MM.1S (cell line): Measurements from ENCODE around the gene TMEM150C.

Experiments
- EZH2 ChIP-seq: fragments of 300-600 bp; sonication (generic); optimal IDR thresholded peaks from 2 replicates; pipeline ENCODE3; 2017; ENCODE audit warnings: low read depth, mild to moderate bottlenecking, antibody characterized with exemption, low read length, mixed read lengths
- EZH2phosphoT487 ChIP-seq: fragments of 300-600 bp; sonication (generic); IDR thresholded peaks from 2 replicates; pipeline ENCODE4 v1.6.1; 2018; ENCODE audit warnings: antibody characterized with exemption, low read length
- TF ChIP-seq, protein P1 (sequence below): fragments of 300-600 bp; sonication (generic); IDR thresholded peaks from 2 replicates; pipeline ENCODE4 v1.5.1; 2016; ENCODE audit warnings: antibody characterized with exemption, low read length, mixed read lengths

DNA sequence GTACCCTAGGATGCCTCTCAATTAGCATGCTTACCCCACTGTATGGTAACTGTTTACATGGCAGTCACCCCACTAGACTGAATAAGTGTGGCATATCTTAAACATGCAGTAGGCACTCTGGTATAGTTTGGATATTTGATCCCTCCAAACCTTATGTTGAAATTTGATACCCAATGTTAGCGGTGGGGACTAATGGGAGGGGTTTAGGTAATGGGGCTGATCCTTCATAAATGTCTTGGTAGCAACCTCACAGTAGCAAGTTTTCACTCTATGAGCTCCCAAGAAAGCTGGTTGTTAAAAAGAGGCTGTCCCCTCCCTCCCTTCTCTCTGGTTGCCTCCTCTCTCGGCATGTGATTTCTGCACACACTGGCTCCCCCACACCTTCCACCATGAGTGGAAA, 10.1 kb downstream of the TMEM150C start:
- TF ChIP-seq, protein P1, sequence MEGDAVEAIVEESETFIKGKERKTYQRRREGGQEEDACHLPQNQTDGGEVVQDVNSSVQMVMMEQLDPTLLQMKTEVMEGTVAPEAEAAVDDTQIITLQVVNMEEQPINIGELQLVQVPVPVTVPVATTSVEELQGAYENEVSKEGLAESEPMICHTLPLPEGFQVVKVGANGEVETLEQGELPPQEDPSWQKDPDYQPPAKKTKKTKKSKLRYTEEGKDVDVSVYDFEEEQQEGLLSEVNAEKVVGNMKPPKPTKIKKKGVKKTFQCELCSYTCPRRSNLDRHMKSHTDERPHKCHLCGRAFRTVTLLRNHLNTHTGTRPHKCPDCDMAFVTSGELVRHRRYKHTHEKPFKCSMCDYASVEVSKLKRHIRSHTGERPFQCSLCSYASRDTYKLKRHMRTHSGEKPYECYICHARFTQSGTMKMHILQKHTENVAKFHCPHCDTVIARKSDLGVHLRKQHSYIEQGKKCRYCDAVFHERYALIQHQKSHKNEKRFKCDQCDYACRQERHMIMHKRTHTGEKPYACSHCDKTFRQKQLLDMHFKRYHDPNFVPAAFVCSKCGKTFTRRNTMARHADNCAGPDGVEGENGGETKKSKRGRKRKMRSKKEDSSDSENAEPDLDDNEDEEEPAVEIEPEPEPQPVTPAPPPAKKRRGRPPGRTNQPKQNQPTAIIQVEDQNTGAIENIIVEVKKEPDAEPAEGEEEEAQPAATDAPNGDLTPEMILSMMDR: no peak
- TF ChIP-seq EZH2phosphoT487 (no peak), EZH2 (no peak)
